Progenitor cell of endocrine pancreas (in vitro differentiated cells): ENCODE measurements around the gene TFF2. TPM values are rescaled to one million over a fixed set of nuclear protein-coding genes. Genes with fewer than 3 reads are reported as not detected.

Experiments
- DNase-seq: peaks from one replicate; pipeline ENCODE4 v3.0.0; 2021; ENCODE audit warnings: low spot score; ENCODE audit not compliant: unreplicated experiment
- H3K27ac Mint-ChIP-seq: 2 replicates; pipeline ENCODE4 v1.8.0; 2021; ENCODE audit warnings: mild to moderate bottlenecking, moderate library complexity, mixed read lengths
- H3K27me3 Mint-ChIP-seq: 2 replicates; pipeline ENCODE4 v1.8.0; 2021; ENCODE audit warnings: mixed read lengths
- H3K36me3 Mint-ChIP-seq: 2 replicates; pipeline ENCODE4 v1.8.0; 2022; ENCODE audit warnings: mixed read lengths; ENCODE audit not compliant: insufficient read depth
- H3K4me1 Mint-ChIP-seq: 2 replicates; pipeline ENCODE4 v1.8.0; 2021; ENCODE audit warnings: low read depth, mixed read lengths
- H3K4me3 Mint-ChIP-seq: 2 replicates; pipeline ENCODE4 v1.8.0; 2021; ENCODE audit warnings: low read depth, mild to moderate bottlenecking, moderate library complexity, mixed read lengths
- H3K9me3 Mint-ChIP-seq: 2 replicates; pipeline ENCODE4 v1.8.0; 2021; ENCODE audit warnings: low read depth, mixed read lengths
- total RNA-seq: library from RNA; stranded (reverse); gene quantifications from 2 replicates; pipeline ENCODE4 v1.2.1, GENCODE V29; 2021
- TF ChIP-seq, protein P1 (sequence below): fragments of 200-600 bp; sonication (generic); IDR thresholded peaks from one replicate; pipeline ENCODE4 v1.5.0; 2021; ENCODE audit warnings: antibody characterized with exemption, mild to moderate bottlenecking; ENCODE audit not compliant: unreplicated experiment

TFF2 gene
- total RNA-seq, 1 donor from 2014 or later = not detected

DNA sequence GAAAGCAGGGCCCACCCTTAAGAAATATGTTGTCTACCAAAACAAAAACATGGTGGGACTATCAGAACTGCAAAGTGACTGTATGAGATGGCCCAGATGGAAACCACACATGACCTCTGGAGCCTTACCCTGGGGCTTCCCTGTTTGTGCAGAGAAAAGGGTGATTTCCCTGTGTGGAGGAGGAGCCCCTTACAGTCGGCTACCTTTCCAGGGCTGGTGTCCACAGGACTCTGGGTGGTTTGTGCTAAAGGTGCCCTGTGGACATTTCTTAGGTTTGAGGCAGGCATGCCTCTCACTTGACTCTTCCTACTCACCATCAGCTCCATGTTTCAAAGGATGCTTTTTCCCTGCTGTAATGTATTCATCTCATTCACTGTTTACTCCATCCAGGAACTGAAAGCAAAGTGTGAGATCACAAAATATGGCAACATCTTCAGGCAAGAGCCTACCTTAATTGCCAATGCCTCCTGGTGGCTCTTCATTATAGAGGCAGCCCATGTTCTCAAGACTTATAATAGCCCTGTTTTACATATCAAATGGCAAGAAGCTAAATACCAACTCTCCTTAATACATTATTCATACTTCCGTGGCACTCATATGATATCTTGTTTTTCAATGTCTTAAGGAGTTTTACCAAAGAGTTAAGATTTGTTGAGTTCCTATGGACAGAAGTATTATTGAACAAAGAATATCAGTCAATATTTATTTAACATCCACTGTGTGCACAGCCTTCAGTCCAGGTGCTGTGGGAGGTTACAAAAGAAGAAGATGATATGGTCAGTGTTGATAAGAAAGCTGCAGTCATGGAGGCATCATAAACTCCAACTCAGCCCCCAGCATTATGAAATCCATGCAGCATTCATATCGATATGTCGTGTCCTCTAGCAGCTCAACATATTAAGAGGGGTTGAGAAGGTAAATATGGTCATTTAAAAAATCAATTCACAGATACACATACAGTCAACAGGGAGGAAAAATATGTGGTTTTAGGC, 20.1 kb downstream of the TFF2 start:
- H3K9me3 Mint-ChIP-seq = peaks cover 17% of the 10 kb centered on the region
- peaks cover 1% of the 10 kb centered on the region for H3K36me3 Mint-ChIP-seq
- TF ChIP-seq, protein P1, sequence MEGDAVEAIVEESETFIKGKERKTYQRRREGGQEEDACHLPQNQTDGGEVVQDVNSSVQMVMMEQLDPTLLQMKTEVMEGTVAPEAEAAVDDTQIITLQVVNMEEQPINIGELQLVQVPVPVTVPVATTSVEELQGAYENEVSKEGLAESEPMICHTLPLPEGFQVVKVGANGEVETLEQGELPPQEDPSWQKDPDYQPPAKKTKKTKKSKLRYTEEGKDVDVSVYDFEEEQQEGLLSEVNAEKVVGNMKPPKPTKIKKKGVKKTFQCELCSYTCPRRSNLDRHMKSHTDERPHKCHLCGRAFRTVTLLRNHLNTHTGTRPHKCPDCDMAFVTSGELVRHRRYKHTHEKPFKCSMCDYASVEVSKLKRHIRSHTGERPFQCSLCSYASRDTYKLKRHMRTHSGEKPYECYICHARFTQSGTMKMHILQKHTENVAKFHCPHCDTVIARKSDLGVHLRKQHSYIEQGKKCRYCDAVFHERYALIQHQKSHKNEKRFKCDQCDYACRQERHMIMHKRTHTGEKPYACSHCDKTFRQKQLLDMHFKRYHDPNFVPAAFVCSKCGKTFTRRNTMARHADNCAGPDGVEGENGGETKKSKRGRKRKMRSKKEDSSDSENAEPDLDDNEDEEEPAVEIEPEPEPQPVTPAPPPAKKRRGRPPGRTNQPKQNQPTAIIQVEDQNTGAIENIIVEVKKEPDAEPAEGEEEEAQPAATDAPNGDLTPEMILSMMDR = no peak
- H3K4me1 Mint-ChIP-seq = peaks cover 6% of the 10 kb centered on the region
- no peak overlapping the region for H3K4me3 Mint-ChIP-seq
- DNase-seq = no peak
- no peaks in the 10 kb centered on the region for H3K27me3 Mint-ChIP-seq
- peak overlapping the region; percentile 34 for H3K27ac Mint-ChIP-seq

DNA sequence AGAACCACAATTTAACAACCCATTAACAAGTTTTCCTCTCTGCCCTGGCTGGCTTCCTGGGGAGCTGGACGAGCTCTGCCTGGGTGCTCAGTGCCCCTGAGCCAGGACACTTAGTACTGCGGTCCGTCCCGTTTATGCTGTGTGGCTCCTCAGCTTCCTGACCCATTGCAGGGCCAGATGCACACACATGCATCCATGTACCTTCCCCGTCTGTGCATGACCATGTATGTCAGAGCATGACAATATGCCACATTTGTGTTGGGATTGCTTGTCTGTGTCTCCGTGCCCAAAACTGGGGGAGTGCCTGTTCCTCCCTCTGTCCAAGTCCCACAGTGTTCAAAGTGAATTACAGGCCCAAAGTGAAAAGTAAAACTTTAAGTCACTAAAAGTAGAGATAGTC, 25.9 kb downstream of the TFF2 start:
- Mint-ChIP-seq H3K27ac (no peak overlapping the region), H3K4me3 (no peak overlapping the region), H3K4me1 (no peaks in the 10 kb centered on the region), H3K9me3 (peaks cover 8% of the 10 kb centered on the region), H3K36me3 (peaks cover 1% of the 10 kb centered on the region), H3K27me3 (peaks cover 6% of the 10 kb centered on the region)
- DNase-seq = no peak
- TF ChIP-seq, protein P1 = no peak

DNA sequence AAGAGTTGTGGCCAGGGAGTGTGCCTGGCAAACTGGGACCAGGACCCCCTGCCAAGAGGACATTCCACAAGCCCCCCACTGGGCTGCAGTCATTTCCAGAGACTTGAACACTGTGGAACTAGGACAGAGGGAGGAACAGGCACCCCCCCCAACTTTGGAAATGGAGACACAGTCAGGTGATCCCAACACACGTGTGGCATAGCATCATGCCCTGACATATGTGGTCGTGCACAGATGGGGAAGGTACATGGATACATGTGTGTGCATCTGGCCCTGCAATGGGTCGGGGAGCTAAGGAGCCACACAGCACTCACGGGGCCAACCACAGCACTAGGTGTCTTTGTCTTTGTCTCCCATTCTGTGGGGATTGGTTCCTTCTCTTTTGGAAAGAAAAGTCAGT, 28.9 kb downstream of the TFF2 start:
- Mint-ChIP-seq H3K27ac (no peak overlapping the region), H3K4me1 (peaks cover 1% of the 10 kb centered on the region), H3K4me3 (no peak overlapping the region), H3K36me3 (no peaks in the 10 kb centered on the region), H3K9me3 (no peaks in the 10 kb centered on the region), H3K27me3 (peaks cover 6% of the 10 kb centered on the region)
- TF ChIP-seq, protein P1 = no peak
- no peak for DNase-seq

DNA sequence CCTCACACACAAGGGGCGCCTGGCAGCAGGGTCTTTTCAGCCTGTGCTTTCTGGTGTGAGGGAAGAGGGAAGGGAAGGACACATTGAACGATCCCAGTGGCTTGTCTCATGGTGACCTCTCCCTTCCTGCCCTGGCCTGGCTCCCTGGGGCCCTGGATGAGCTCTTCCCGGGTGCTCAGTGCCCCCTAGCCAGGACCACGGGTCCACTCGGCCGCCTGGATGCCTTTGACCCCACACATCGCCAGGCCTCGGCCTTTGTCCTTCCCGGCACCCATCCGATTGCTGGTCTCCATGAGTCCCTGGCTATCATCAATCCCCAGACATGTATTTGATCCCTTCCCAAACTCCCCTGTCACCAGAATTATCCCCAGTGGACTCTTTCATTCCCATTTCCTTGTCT, 29.6 kb downstream of the TFF2 start:
- Mint-ChIP-seq H3K36me3 (no peaks in the 10 kb centered on the region), H3K9me3 (no peaks in the 10 kb centered on the region), H3K27ac (no peak overlapping the region), H3K27me3 (peaks cover 6% of the 10 kb centered on the region), H3K4me1 (peaks cover 4% of the 10 kb centered on the region), H3K4me3 (no peak overlapping the region)
- DNase-seq = no peak
- TF ChIP-seq, protein P1 = no peak

DNA sequence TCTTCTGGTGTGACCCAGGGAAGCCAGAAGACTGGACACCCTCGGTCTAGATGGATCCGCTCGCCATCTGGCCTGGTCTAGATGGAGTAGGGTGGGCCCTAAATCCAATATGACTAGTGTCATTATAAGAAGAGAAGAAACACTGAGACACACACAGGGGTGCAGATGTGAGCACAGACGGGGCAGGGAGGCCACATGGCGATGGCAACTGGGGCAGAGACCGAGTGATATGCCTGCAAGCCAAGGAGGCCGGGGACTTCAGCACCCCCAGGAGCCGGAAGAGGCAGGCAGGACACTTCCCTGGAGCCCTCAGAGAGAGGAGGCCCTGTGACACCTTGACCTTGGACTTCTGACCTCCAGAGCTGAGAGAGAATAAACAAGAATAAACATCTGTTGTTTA, 30.0 kb downstream of the TFF2 start:
- Mint-ChIP-seq H3K27me3 (peaks cover 6% of the 10 kb centered on the region), H3K36me3 (no peaks in the 10 kb centered on the region), H3K4me3 (no peak overlapping the region), H3K27ac (peak overlapping the region; percentile 50), H3K9me3 (no peaks in the 10 kb centered on the region), H3K4me1 (peaks cover 5% of the 10 kb centered on the region)
- TF ChIP-seq, protein P1 = no peak
- DNase-seq = no peak
